Measurements from ENCODE around the gene ZNF184. TPM values are rescaled to one million over a fixed set of nuclear protein-coding genes. Genes with fewer than 3 reads are reported as not detected.

Gene ZNF184
- total and polyA plus RNA-seq, 9 of the 15 experiments (the other 6 are each of a cell fraction or from before 2014, with no cell fraction given), result 7.6 to 22.2 (median 12.8) TPM

- TF ChIP-seq MYC (IDR thresholded peaks at IDR 0.05; ENCODE audit: low read depth, low read length), result peak; percentile 16; the same call in 1 of the 2 replicates
- TF ChIP-seq MYC (CRISPR knock-in tag; IDR thresholded peaks at IDR 0.05; ENCODE audit: borderline replicate concordance, low read depth), result no peak
- TF ChIP-seq ZNF354B (CRISPR knock-in tag; IDR thresholded peaks at IDR 0.05), result no peak
- peak; percentile 53; the same call in 1 of the 2 replicates for TF ChIP-seq LCOR (CRISPR knock-in tag; IDR thresholded peaks at IDR 0.05)
- TF ChIP-seq MTA2 (IDR thresholded peaks at IDR 0.05; ENCODE audit: low read depth), result no peak
- no peak for TF ChIP-seq ZNF134 (CRISPR knock-in tag; conservative IDR thresholded peaks at IDR 0.05)
- no peak for TF ChIP-seq ARID2 (IDR thresholded peaks at IDR 0.05)
- no peak for TF ChIP-seq ZNF146 (CRISPR knock-in tag; IDR thresholded peaks at IDR 0.05; ENCODE audit: unreplicated experiment)
- TF ChIP-seq CTCF (IDR thresholded peaks at IDR 0.05 in 2 of 3, conservative IDR thresholded peaks at IDR 0.05 in 1 of 3; ENCODE audit: insufficient read depth in 2 of 3, low read depth in 1 of 3, low read length in 3 of 3), result 0 out of 6 replicates have a peak, but pooled peaks of 1 of the 3 experiments have one; percentile 1
- TF ChIP-seq RNF219 (CRISPR knock-in tag; IDR thresholded peaks at IDR 0.05), result no peak
- TF ChIP-seq TARDBP (IDR thresholded peaks at IDR 0.05), result peak; percentile 64; the same call in 1 of the 2 replicates
- TF ChIP-seq NCOA1 (IDR thresholded peaks at IDR 0.05; ENCODE audit: low read depth), result no peak
- TF ChIP-seq ARID4B (CRISPR knock-in tag; IDR thresholded peaks at IDR 0.05), result peak; percentile 0; the same call in 1 of the 2 replicates
- TF ChIP-seq CSDE1 (IDR thresholded peaks at IDR 0.05), result peak in 1 of 2 experiments; percentile 21; a peak in 1 of 4 replicates
- no peak for TF ChIP-seq KLF16 (IDR thresholded peaks at IDR 0.05)
- no peak for TF ChIP-seq BCLAF1 (IDR thresholded peaks at IDR 0.05; ENCODE audit: borderline replicate concordance in 1 of 2, control insufficient read depth in 1 of 2, low read depth in 2 of 2, low read length in 1 of 2)
Observed at GRCh38 chr6:27503436-27504030, 30.6 kb upstream of the ZNF184 start (continued).

All from K562 (cell line).